ENCODE data around the gene NR6A1. TPM values are rescaled to one million over a fixed set of nuclear protein-coding genes. Genes with fewer than 3 reads are reported as not detected.

Gene NR6A1
- total RNA-seq, 4 donors from 2014 or later, result 9.7 to 14.6 (median 12.5) TPM

- 98% methylated on average over 3 of the region's 3 CpGs; no CpG with 5 or more reads in 1 of the 2 donors for WGBS, 2 donors (ENCODE audit: low coverage in 1 of 2)
- H3K4me1 ChIP-seq, result no peaks in the 10 kb centered on the region
Measured at GRCh38 chr9:124693403-124693802, 77.7 kb downstream of the NR6A1 start.

GRCh38 chr9:124688238-124688904 is 82.7 kb downstream of the NR6A1 start:
- no peaks in the 10 kb centered on the region for H3K36me3 ChIP-seq
- no peaks in the 10 kb centered on the region for H3K4me1 ChIP-seq
- 89 to 91% methylated on average over 4 to 6 of the region's 6 CpGs for WGBS, 2 donors (ENCODE audit: low coverage in 1 of 2)
- in situ Hi-C loops (cut with MboI; ENCODE audit: low pct_ligation_motif_present in 1 of 4, low pct_unique_long_range_greater_than_20kb in 1 of 4, low sequenced_read_pairs in 3 of 4), result no loop called here
- no peak for DNase-seq
- no peaks in the 10 kb centered on the region for H3K9me3 ChIP-seq
- H3K4me3 ChIP-seq, result no peak overlapping the region
- TF ChIP-seq EP300 (IDR thresholded peaks at IDR 0.05; ENCODE audit: low read depth) (no peak), POLR2A (IDR thresholded peaks at IDR 0.05) (no peak), POLR2AphosphoS5 (IDR thresholded peaks at IDR 0.05) (no peak), CTCF (IDR thresholded peaks at IDR 0.05) (no peak)
- no peak overlapping the region for H3K27ac ChIP-seq
- intact Hi-C loops (cut with DNase I; ENCODE audit: low total_unique reads), result no loop called here
- H3K27me3 ChIP-seq, result no peaks in the 10 kb centered on the region

More at GRCh38 chr9:124693403-124693802, 77.7 kb downstream of the NR6A1 start:
- Histone ChIP-seq H3K9me3 (no peaks in the 10 kb centered on the region), H3K36me3 (no peaks in the 10 kb centered on the region), H3K27ac (no peak overlapping the region), H3K27me3 (no peaks in the 10 kb centered on the region), H3K4me3 (no peak overlapping the region)
- in situ Hi-C loops (cut with MboI; ENCODE audit: low pct_ligation_motif_present in 1 of 4, low pct_unique_long_range_greater_than_20kb in 1 of 4, low sequenced_read_pairs in 3 of 4) (no loop called here), intact Hi-C loops (cut with DNase I; ENCODE audit: low total_unique reads) (no loop called here)
- TF ChIP-seq POLR2A (IDR thresholded peaks at IDR 0.05) (no peak), EP300 (IDR thresholded peaks at IDR 0.05; ENCODE audit: low read depth) (no peak), POLR2AphosphoS5 (IDR thresholded peaks at IDR 0.05) (no peak), CTCF (IDR thresholded peaks at IDR 0.05) (no peak)
- DNase-seq, result no peak

GRCh38 chr9:124686918-124687317 is 84.2 kb downstream of the NR6A1 start:
- H3K4me3 ChIP-seq, result no peak overlapping the region
- TF ChIP-seq POLR2AphosphoS5 (IDR thresholded peaks at IDR 0.05) (no peak), EP300 (IDR thresholded peaks at IDR 0.05; ENCODE audit: low read depth) (no peak), POLR2A (IDR thresholded peaks at IDR 0.05) (no peak), CTCF (IDR thresholded peaks at IDR 0.05) (no peak)
- no peaks in the 10 kb centered on the region for H3K27me3 ChIP-seq
- no peaks in the 10 kb centered on the region for H3K9me3 ChIP-seq
- H3K4me1 ChIP-seq, result no peaks in the 10 kb centered on the region
- no peak overlapping the region for H3K27ac ChIP-seq
- in situ Hi-C loops (cut with MboI; ENCODE audit: low pct_ligation_motif_present in 1 of 4, low pct_unique_long_range_greater_than_20kb in 1 of 4, low sequenced_read_pairs in 3 of 4), result no loop called here
- WGBS, 2 donors (ENCODE audit: low coverage in 1 of 2), result 83 to 100% methylated on average over 2 of the region's 2 CpGs
- intact Hi-C loops (cut with DNase I; ENCODE audit: low total_unique reads), result no loop called here
- no peak for DNase-seq
- no peaks in the 10 kb centered on the region for H3K36me3 ChIP-seq

GRCh38 chr9:124685217-124685616 is 85.9 kb downstream of the NR6A1 start:
- H3K9me3 ChIP-seq, result no peaks in the 10 kb centered on the region
- no peak overlapping the region for H3K4me3 ChIP-seq
- in situ Hi-C loops (cut with MboI; ENCODE audit: low pct_ligation_motif_present in 1 of 4, low pct_unique_long_range_greater_than_20kb in 1 of 4, low sequenced_read_pairs in 3 of 4), result no loop called here
- no peak overlapping the region for H3K27ac ChIP-seq
- DNase-seq, result no peak
- TF ChIP-seq CTCF (IDR thresholded peaks at IDR 0.05), result no peak
- TF ChIP-seq POLR2AphosphoS5 (IDR thresholded peaks at IDR 0.05), result no peak
- TF ChIP-seq EP300 (IDR thresholded peaks at IDR 0.05; ENCODE audit: low read depth), result no peak
- TF ChIP-seq POLR2A (IDR thresholded peaks at IDR 0.05), result no peak
- H3K36me3 ChIP-seq, result no peaks in the 10 kb centered on the region
- intact Hi-C loops (cut with DNase I; ENCODE audit: low total_unique reads), result no loop called here
- WGBS, 2 donors (ENCODE audit: low coverage in 1 of 2), result 94 to 100% methylated on average over 1 to 5 of the region's 5 CpGs
- H3K4me1 ChIP-seq, result no peaks in the 10 kb centered on the region
- no peaks in the 10 kb centered on the region for H3K27me3 ChIP-seq
